ENCODE results near the gene FHIP1B.

Gene FHIP1B

GRCh38 chr11:6240139-6240538, 5.7 kb upstream of the FHIP1B start:
- DNase-seq (ENCODE audit: low read depth): no peak

GRCh38 chr11:6238902-6239301, 4.5 kb upstream of the FHIP1B start, which contains the start of gene CNGA4:
CNGA4 (plus strand) TSS chr11:6239089; CDS start chr11:6239207, 118 bp downstream.
- no peak for DNase-seq (ENCODE audit: low read depth)

GRCh38 chr11:6237761-6238302, 3.4 kb upstream of the FHIP1B start:
- DNase-seq (ENCODE audit: low read depth): no peak

GRCh38 chr11:6237266-6237665, 2.8 kb upstream of the FHIP1B start:
- DNase-seq (ENCODE audit: low read depth): no peak

GRCh38 chr11:6233984-6234386, 451 bp downstream of the FHIP1B start:
- DNase-seq (ENCODE audit: low read depth): no peak

- DNase-seq (ENCODE audit: low read depth): no peak
Measured at GRCh38 chr11:6232899-6233298, 1.5 kb downstream of the FHIP1B start.

- DNase-seq (ENCODE audit: low read depth): no peak
Measured at GRCh38 chr11:6229911-6230310, 4.5 kb downstream of the FHIP1B start.

- no peak for DNase-seq (ENCODE audit: low read depth)
Measured at GRCh38 chr11:6228520-6228919, 5.9 kb downstream of the FHIP1B start.

GRCh38 chr11:6225896-6226295, 8.5 kb downstream of the FHIP1B start:
- DNase-seq (ENCODE audit: low read depth): no peak

GRCh38 chr11:6225024-6225423, 9.4 kb downstream of the FHIP1B start:
- DNase-seq (ENCODE audit: low read depth): no peak

- DNase-seq (ENCODE audit: low read depth): no peak
Measured at GRCh38 chr11:6224421-6224820, 10.0 kb downstream of the FHIP1B start.

- no peak for DNase-seq (ENCODE audit: low read depth)
Measured at GRCh38 chr11:6223854-6224253, 10.6 kb downstream of the FHIP1B start.

GRCh38 chr11:6219359-6219758, 15.1 kb downstream of the FHIP1B start:
- no peak for DNase-seq (ENCODE audit: low read depth)

GRCh38 chr11:6217722-6218121, 16.7 kb downstream of the FHIP1B start:
- DNase-seq (ENCODE audit: low read depth): no peak

GRCh38 chr11:6216501-6216900, 17.9 kb downstream of the FHIP1B start:
- no peak for DNase-seq (ENCODE audit: low read depth)

- DNase-seq (ENCODE audit: low read depth): no peak
Measured at GRCh38 chr11:6214530-6214929, 19.9 kb downstream of the FHIP1B start.

GRCh38 chr11:6210274-6210955, 24.0 kb downstream of the FHIP1B start:
- no peak for DNase-seq (ENCODE audit: low read depth)

GRCh38 chr11:6209801-6210200, 24.6 kb downstream of the FHIP1B start:
- DNase-seq (ENCODE audit: low read depth): no peak

- DNase-seq (ENCODE audit: low read depth): no peak
Measured at GRCh38 chr11:6206456-6207180, 27.8 kb downstream of the FHIP1B start.

GRCh38 chr11:6205366-6205765, 29.1 kb downstream of the FHIP1B start, which contains the start of gene C11orf42:
C11orf42 (plus strand) TSS chr11:6205557; CDS start chr11:6205616, 59 bp downstream.
- DNase-seq (ENCODE audit: low read depth): no peak

GRCh38 chr11:6204706-6205105, 29.7 kb downstream of the FHIP1B start:
- no peak for DNase-seq (ENCODE audit: low read depth)

GRCh38 chr11:6203327-6203726, 31.1 kb downstream of the FHIP1B start:
- no peak for DNase-seq (ENCODE audit: low read depth)

GRCh38 chr11:6202041-6202440, 32.4 kb downstream of the FHIP1B start:
- no peak for DNase-seq (ENCODE audit: low read depth)
